MM.1S (cell line): ENCODE data around the gene XCL2.

Experiments
- DNase-seq: peaks from one replicate; pipeline ENCODE4 v3.0.0-alpha.2; 2015
- H2AFZ ChIP-seq: fragments of 300-600 bp; sonication (generic); 2 replicates; pipeline ENCODE4 v1.6.0; 2016; ENCODE audit warnings: antibody characterized with exemption, low read length
- H3F3A ChIP-seq: fragments of 300-600 bp; sonication (generic); 2 replicates; pipeline ENCODE4 v1.6.1; 2016; ENCODE audit warnings: mild to moderate bottlenecking, antibody characterized with exemption, low read length, moderate library complexity, mixed read lengths; ENCODE audit not compliant: insufficient read depth
- H3K27ac ChIP-seq: fragments of 300-600 bp; sonication (generic); 2 replicates; pipeline ENCODE4 v1.5.1; 2016; ENCODE audit warnings: mild to moderate bottlenecking, low read length
- H3K27me3 ChIP-seq: fragments of 300-600 bp; sonication (generic); replicated peaks from 2 replicates; pipeline ENCODE4 v1.6.0; 2016; ENCODE audit warnings: low read length; ENCODE audit not compliant: insufficient read depth
- H3K36me3 ChIP-seq: fragments of 300-600 bp; sonication (generic); replicated peaks from 2 replicates; pipeline ENCODE4 v1.6.1; 2016; ENCODE audit warnings: mild to moderate bottlenecking, low read length, mixed read lengths; ENCODE audit not compliant: insufficient read depth
- H3K4me1 ChIP-seq: fragments of 300-600 bp; sonication (generic); 2 replicates; pipeline ENCODE4 v1.6.1; 2016; ENCODE audit warnings: low read length, mixed read lengths
- H3K4me2 ChIP-seq: fragments of 300-600 bp; sonication (generic); 2 replicates; pipeline ENCODE4 v1.6.0; 2016; ENCODE audit warnings: low read depth, low read length
- H3K4me3 ChIP-seq: fragments of 300-600 bp; sonication (generic); 2 replicates; pipeline ENCODE4 v1.5.1; 2016; ENCODE audit warnings: low read length, mixed read lengths
- H3K79me2 ChIP-seq: fragments of 300-600 bp; sonication (generic); 2 replicates; pipeline ENCODE4 v1.6.1; 2016; ENCODE audit warnings: mixed run types, low read length, mixed read lengths
- H3K9ac ChIP-seq: fragments of 300-600 bp; sonication (generic); 2 replicates; pipeline ENCODE4 v1.6.1; 2016; ENCODE audit warnings: low read length, mixed read lengths
- H3K9me2 ChIP-seq: fragments of 300-600 bp; sonication (generic); replicated peaks from 2 replicates; pipeline ENCODE4 v1.6.1; 2016; ENCODE audit warnings: mild to moderate bottlenecking, low read length, mixed read lengths; ENCODE audit not compliant: insufficient read depth
- H3K9me3 ChIP-seq: fragments of 300-600 bp; sonication (generic); replicated peaks from 2 replicates; pipeline ENCODE4 v1.6.1; 2016; ENCODE audit warnings: mild to moderate bottlenecking, low read length, mixed read lengths; ENCODE audit not compliant: insufficient read depth
- H4K20me1 ChIP-seq: fragments of 300-600 bp; sonication (generic); 2 replicates; pipeline ENCODE4 v1.6.1; 2016; ENCODE audit warnings: mild to moderate bottlenecking, low read length, moderate library complexity, mixed read lengths; ENCODE audit not compliant: insufficient read depth
- CTCF ChIP-seq: fragments of 300-600 bp; sonication (generic); IDR thresholded peaks from 2 replicates; pipeline ENCODE4 v1.5.1; 2016; ENCODE audit warnings: antibody characterized with exemption, low read length, mixed read lengths
- EZH2 ChIP-seq: fragments of 300-600 bp; sonication (generic); optimal IDR thresholded peaks from 2 replicates; pipeline ENCODE3; 2017; ENCODE audit warnings: low read depth, mild to moderate bottlenecking, antibody characterized with exemption, low read length, mixed read lengths
- EZH2phosphoT487 ChIP-seq: fragments of 300-600 bp; sonication (generic); IDR thresholded peaks from 2 replicates; pipeline ENCODE4 v1.6.1; 2018; ENCODE audit warnings: antibody characterized with exemption, low read length

The XCL2 gene

GRCh38 chr1:168555508-168556046 lies 11.8 kb upstream of the XCL2 start:
- H4K20me1 ChIP-seq: no peaks in the 10 kb centered on the region
- no peak overlapping the region for H2AFZ ChIP-seq

GRCh38 chr1:168554603-168555483 lies 11.0 kb upstream of the XCL2 start:
- H3F3A ChIP-seq: no peaks in the 10 kb centered on the region

More at GRCh38 chr1:168555508-168556046, 11.8 kb upstream of the XCL2 start:
- no peaks in the 10 kb centered on the region for H3K4me1 ChIP-seq
- DNase-seq: no peak
- no peak overlapping the region for H3K4me2 ChIP-seq
- TF ChIP-seq EZH2: no peak
- no peak for TF ChIP-seq CTCF
- TF ChIP-seq EZH2phosphoT487: no peak
- no peaks in the 10 kb centered on the region for H3K36me3 ChIP-seq
- no peaks in the 10 kb centered on the region for H3F3A ChIP-seq
- H3K27me3 ChIP-seq: no peaks in the 10 kb centered on the region
- no peaks in the 10 kb centered on the region for H3K79me2 ChIP-seq
- no peak overlapping the region for H3K9ac ChIP-seq
- no peaks in the 10 kb centered on the region for H3K9me2 ChIP-seq
- no peak overlapping the region for H3K27ac ChIP-seq
- no peaks in the 10 kb centered on the region for H3K9me3 ChIP-seq
- H3K4me3 ChIP-seq: no peak overlapping the region

DNA sequence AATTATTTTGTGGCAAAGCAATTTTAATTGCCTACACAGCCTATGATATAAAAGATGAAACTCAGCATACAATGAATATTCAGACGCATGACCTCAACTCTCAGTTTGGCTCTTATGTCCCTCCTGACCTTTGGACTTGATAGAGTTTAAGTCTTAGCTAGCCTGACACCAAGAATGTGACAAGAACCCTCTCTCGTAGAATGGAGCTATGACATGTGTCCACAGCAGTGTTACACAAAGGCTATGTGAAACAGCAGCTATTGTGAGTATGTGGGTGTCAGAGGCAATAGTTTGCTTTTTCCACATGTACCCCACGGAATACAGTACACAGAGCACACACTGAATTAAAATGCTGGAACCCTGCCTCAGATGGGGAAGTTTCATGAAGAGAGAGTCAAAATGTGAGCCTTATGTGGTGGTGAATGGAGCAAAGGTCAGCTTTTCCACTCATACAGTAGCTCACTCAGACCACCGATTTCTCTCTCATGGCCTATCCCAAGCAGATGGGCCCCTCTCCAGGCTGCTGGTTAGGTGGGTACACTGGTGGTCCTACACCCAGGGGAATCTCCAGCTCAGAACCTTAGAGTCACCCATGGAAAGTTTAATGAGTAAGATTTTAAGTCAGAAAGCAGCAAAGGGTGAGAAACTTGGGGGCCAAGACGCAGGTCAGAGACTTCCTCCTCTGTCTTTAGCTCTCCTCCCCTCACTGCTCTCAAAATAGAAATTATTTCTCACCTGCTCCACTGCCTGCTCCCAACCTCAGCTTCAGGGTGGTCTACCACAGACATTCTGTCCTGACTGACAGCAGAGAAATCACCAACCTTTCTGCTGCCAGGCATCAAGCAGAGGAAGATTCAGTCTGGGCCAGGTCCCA lies 10.1 kb upstream of the XCL2 start:
- Histone ChIP-seq H3K4me1 (no peaks in the 10 kb centered on the region), H3F3A (no peaks in the 10 kb centered on the region), H3K9me3 (no peaks in the 10 kb centered on the region), H3K27me3 (no peaks in the 10 kb centered on the region), H3K36me3 (no peaks in the 10 kb centered on the region), H3K27ac (no peak overlapping the region), H3K9me2 (no peaks in the 10 kb centered on the region), H3K4me3 (no peak overlapping the region), H4K20me1 (no peaks in the 10 kb centered on the region), H2AFZ (no peak overlapping the region), H3K79me2 (no peaks in the 10 kb centered on the region), H3K9ac (no peak overlapping the region), H3K4me2 (no peak overlapping the region)
- TF ChIP-seq EZH2phosphoT487 (no peak), CTCF (no peak), EZH2 (no peak)
- no peak for DNase-seq

More at GRCh38 chr1:168554603-168555483, 11.0 kb upstream of the XCL2 start:
- no peaks in the 10 kb centered on the region for H3K79me2 ChIP-seq
- no peaks in the 10 kb centered on the region for H3K36me3 ChIP-seq
- no peak overlapping the region for H3K4me3 ChIP-seq
- H3K9ac ChIP-seq: no peak overlapping the region
- H3K27me3 ChIP-seq: no peaks in the 10 kb centered on the region
- no peak overlapping the region for H3K4me2 ChIP-seq
- TF ChIP-seq EZH2 (no peak), CTCF (no peak), EZH2phosphoT487 (no peak)
- H2AFZ ChIP-seq: no peak overlapping the region
- H3K9me3 ChIP-seq: no peaks in the 10 kb centered on the region
- no peaks in the 10 kb centered on the region for H4K20me1 ChIP-seq
- H3K4me1 ChIP-seq: no peaks in the 10 kb centered on the region
- DNase-seq: no peak
- no peaks in the 10 kb centered on the region for H3K9me2 ChIP-seq
- no peak overlapping the region for H3K27ac ChIP-seq
